CD4-positive, alpha-beta T cell treated with Interleukin-15 for 4 hours (primary cell): Measurements from ENCODE around the gene TRIM2.

ENCODE experiments used
- DNase-seq: peaks from one replicate; pipeline ENCODE4 v3.0.0-alpha.2; 2020; ENCODE audit warnings: low spot score

Gene TRIM2

DNA sequence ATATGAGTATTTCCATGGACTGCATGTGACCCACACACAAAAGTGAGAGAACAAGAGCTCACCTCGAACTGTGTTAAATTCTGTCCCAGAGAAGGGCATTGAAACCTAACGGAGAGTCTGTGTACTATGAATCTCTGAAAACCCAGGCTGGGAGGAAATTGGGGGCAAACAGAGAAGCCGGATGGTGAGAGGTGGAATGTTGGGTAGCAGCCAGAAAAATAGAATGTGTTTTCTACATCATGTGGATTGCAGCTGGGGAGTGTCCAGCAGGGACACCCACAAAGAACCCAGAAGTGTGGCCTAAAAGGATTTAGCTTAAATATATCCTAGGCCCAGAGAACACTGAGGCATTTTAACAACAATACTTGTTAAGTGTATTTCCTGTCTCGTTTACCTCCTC, 178.9 kb downstream of the TRIM2 start:
- no peak for DNase-seq

DNA sequence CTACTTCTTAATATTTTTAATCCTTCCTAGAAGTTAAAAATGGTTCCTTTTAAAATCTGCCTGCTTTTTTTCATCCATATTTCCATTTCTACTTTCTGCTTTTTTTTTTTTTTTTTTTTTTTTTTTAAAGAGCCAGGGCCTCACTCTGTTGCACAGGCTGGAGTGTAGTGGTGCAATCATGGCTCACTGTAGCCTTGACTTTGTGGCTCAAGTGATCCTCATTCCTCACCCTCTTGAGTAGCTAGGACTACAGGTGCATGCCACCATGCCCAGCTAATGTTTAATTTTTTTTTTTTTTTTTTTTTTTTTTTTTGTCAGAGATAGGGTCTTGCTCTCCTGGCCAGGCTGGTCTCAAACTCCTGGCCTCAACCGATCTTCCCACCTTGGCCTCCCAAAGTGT, 179.9 kb downstream of the TRIM2 start:
- DNase-seq = no peak

DNA sequence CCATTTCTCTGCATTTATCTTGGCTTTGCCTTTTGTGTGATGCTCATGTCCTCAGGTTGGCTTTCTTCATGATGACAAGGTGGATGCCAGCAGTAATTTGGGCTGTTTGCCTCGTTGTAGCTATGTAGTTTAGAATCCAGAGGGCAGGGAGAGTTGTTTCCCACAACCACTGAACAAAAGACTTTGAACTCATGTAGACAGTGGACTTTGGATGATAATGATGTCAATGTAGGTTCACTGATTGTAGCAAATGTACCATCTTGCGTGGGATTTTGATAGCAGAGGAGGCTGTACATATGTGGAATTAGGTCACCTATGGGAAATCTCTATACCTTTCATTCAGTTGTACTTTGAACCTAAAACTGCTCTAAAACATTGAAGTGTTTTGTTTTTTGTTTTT, 181.5 kb downstream of the TRIM2 start:
- DNase-seq = no peak

DNA sequence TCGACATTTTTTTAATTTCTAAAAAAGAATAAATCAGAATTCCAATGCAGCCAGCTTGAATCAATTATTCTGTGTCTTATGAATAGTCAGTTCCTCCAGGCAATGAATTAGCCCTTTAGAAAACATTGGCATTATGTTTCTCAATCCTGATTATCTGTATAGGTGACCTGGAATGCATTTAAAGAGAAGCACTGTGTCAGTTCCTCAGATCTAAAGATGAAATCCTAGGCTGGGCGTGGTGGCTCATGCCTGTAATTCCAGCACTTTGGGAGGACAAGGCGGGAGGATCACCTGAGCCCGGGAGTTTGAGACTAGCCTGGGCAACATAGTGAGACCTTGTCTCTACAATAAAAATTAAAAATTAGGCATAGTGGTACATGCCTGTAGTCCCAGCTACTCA, 183.7 kb downstream of the TRIM2 start:
- no peak for DNase-seq
